ENCODE results near the gene THOC6.

GRCh38 chr16:3000540-3000939, 23.3 kb upstream of the THOC6 start:
- TF ChIP-seq CTCF (conservative IDR thresholded peaks at IDR 0.05; ENCODE audit: low read length) (no peak), EZH2phosphoT487 (IDR thresholded peaks at IDR 0.05; ENCODE audit: borderline replicate concordance, low read depth, low read length) (no peak)

Measured in OCI-LY7 (cell line).